T-helper 1 cell treated with Interleukin-12 subunit alpha and Interleukin-12 subunit beta and Interleukin-4 antibody, amounts not matched to agents 30 μg/mL and 1 μg/mL, for 36 hours (primary cell): ENCODE results near the gene NKX6-2.
"Not testable (repeated sequence)": the region's sequence is repeated elsewhere in the genome, so short reads cannot be mapped to it uniquely, and the experiment has no call there.

ENCODE experiments used
- H3K27ac Mint-ChIP-seq: one replicate; pipeline ENCODE4 v1.8.0; 2021; ENCODE audit warnings: mild to moderate bottlenecking, mixed read lengths
- H3K27me3 Mint-ChIP-seq: one replicate; pipeline ENCODE4 v1.8.0; 2021; ENCODE audit warnings: low read depth, mixed read lengths
- H3K36me3 Mint-ChIP-seq: one replicate; pipeline ENCODE4 v1.8.0; 2021; ENCODE audit warnings: low read depth, mixed read lengths
- H3K4me1 Mint-ChIP-seq: one replicate; pipeline ENCODE4 v1.8.0; 2021; ENCODE audit warnings: low read depth, mixed read lengths
- H3K4me3 Mint-ChIP-seq: one replicate; pipeline ENCODE4 v1.8.0; 2021; ENCODE audit warnings: mild to moderate bottlenecking, moderate library complexity, mixed read lengths
- H3K9me3 Mint-ChIP-seq: one replicate; pipeline ENCODE4 v1.8.0; 2021; ENCODE audit warnings: mixed read lengths

Gene NKX6-2

GRCh38 chr10:132807621-132808049, 21.7 kb upstream of the NKX6-2 start:
- no peak overlapping the region for H3K27ac Mint-ChIP-seq
- H3K27me3 Mint-ChIP-seq: no peaks in the 10 kb centered on the region
- no peak overlapping the region for H3K4me3 Mint-ChIP-seq
- H3K9me3 Mint-ChIP-seq: no peaks in the 10 kb centered on the region
- no peaks in the 10 kb centered on the region for H3K4me1 Mint-ChIP-seq
- H3K36me3 Mint-ChIP-seq: no peaks in the 10 kb centered on the region

- no peaks in the 10 kb centered on the region for H3K27me3 Mint-ChIP-seq
- no peaks in the 10 kb centered on the region for H3K4me1 Mint-ChIP-seq
- H3K9me3 Mint-ChIP-seq: no peaks in the 10 kb centered on the region
- H3K4me3 Mint-ChIP-seq: no peak overlapping the region
- H3K36me3 Mint-ChIP-seq: no peaks in the 10 kb centered on the region
- no peak overlapping the region for H3K27ac Mint-ChIP-seq
Measured at GRCh38 chr10:132806561-132807003, 20.6 kb upstream of the NKX6-2 start.

DNA sequence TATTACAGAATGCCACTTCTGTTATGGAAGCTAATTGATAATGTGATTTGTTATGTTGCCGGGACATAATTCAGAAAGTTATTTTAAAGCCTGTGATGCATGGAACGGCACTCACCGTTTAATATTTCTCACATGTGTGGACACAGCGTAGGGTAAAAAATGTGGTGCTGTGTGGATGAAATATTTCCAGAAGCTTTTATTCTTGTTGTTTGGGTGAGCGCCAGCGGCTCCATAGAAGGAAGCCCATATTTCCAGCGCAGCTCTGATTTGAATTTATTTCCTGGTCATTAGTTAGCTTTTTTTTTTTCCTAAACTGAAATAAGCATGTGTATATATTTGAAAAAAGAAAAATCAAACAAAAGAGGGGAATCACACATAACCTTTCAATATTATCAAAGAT, 20.2 kb upstream of the NKX6-2 start:
- no peaks in the 10 kb centered on the region for H3K27me3 Mint-ChIP-seq
- H3K9me3 Mint-ChIP-seq: no peaks in the 10 kb centered on the region
- no peak overlapping the region for H3K4me3 Mint-ChIP-seq
- H3K36me3 Mint-ChIP-seq: no peaks in the 10 kb centered on the region
- H3K27ac Mint-ChIP-seq: no peak overlapping the region
- H3K4me1 Mint-ChIP-seq: no peaks in the 10 kb centered on the region

DNA sequence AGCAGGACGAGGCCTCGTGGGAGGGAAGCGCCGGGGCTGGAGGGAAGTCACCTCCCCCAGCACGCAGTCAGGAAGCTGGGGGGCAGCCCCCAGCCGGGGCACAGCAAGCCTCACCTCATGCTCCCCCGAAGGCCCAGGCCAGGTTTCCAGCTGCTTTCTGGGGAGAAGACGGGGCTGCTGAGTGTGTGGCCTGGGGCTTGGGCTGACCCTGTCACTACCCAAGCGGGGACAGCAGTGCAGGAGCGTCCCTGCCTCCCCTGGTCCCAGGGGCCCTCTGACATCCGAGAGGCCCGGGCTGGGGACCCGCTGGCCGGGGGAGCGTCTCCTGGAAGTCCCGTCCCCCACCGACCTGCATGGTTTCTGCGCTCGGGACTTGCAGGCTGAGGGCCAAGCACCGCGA, 19.7 kb upstream of the NKX6-2 start:
- Mint-ChIP-seq H3K36me3 (no peaks in the 10 kb centered on the region), H3K4me1 (no peaks in the 10 kb centered on the region), H3K27me3 (no peaks in the 10 kb centered on the region), H3K4me3 (no peak overlapping the region), H3K27ac (no peak overlapping the region), H3K9me3 (no peaks in the 10 kb centered on the region)

GRCh38 chr10:132804785-132805426, 19.0 kb upstream of the NKX6-2 start:
- H3K27ac Mint-ChIP-seq: no peak overlapping the region
- H3K9me3 Mint-ChIP-seq: no peaks in the 10 kb centered on the region
- H3K36me3 Mint-ChIP-seq: no peaks in the 10 kb centered on the region
- H3K4me1 Mint-ChIP-seq: no peaks in the 10 kb centered on the region
- H3K27me3 Mint-ChIP-seq: no peaks in the 10 kb centered on the region
- H3K4me3 Mint-ChIP-seq: no peak overlapping the region

GRCh38 chr10:132804287-132804686, 18.3 kb upstream of the NKX6-2 start:
- no peaks in the 10 kb centered on the region for H3K36me3 Mint-ChIP-seq
- H3K9me3 Mint-ChIP-seq: no peaks in the 10 kb centered on the region
- no peaks in the 10 kb centered on the region for H3K4me1 Mint-ChIP-seq
- no peak overlapping the region for H3K27ac Mint-ChIP-seq
- no peaks in the 10 kb centered on the region for H3K27me3 Mint-ChIP-seq
- no peak overlapping the region for H3K4me3 Mint-ChIP-seq

- no peaks in the 10 kb centered on the region for H3K9me3 Mint-ChIP-seq
- no peaks in the 10 kb centered on the region for H3K36me3 Mint-ChIP-seq
- H3K27me3 Mint-ChIP-seq: no peaks in the 10 kb centered on the region
- H3K4me1 Mint-ChIP-seq: no peaks in the 10 kb centered on the region
- H3K27ac Mint-ChIP-seq: no peak overlapping the region
- H3K4me3 Mint-ChIP-seq: no peak overlapping the region
Measured at GRCh38 chr10:132803416-132804210, 17.7 kb upstream of the NKX6-2 start.

DNA sequence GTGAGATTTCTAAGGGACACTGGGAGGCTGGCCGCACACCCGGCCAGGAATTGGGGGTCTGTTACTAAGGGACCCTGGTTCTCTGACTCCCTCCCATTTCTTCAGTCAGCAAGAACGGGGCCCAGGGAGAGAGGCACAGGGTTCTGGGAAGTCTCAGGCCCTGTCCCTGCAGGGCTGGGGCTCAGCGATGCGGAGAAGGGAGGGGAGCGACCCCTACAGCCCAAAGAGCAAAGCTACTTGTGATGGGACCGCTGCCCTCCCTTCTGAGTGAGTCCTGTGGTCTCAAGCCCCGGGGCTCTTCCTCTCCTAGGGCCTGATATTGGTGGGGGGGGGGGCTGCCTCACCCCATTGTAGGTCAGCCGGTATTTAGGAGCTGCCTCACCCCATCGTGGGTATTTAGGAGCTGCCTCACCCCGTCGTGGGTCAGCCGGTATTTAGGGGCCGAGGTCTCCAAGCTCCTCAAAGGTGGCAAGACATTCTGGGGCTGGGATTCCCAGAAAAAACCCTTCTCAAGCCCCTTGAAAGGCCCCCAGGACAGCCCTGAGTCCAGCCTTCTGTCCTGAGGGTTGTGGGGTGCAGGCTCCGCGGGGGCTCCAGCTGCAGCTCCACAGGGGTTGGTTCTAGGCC, 16.9 kb upstream of the NKX6-2 start:
- H3K4me1 Mint-ChIP-seq: no peaks in the 10 kb centered on the region
- H3K4me3 Mint-ChIP-seq: no peak overlapping the region
- H3K9me3 Mint-ChIP-seq: no peaks in the 10 kb centered on the region
- H3K27ac Mint-ChIP-seq: no peak overlapping the region
- H3K36me3 Mint-ChIP-seq: no peaks in the 10 kb centered on the region
- no peaks in the 10 kb centered on the region for H3K27me3 Mint-ChIP-seq

- Mint-ChIP-seq H3K9me3 (no peaks in the 10 kb centered on the region), H3K27me3 (no peaks in the 10 kb centered on the region)
Measured at GRCh38 chr10:132802048-132802447, 16.1 kb upstream of the NKX6-2 start.

GRCh38 chr10:132799865-132800264, 13.9 kb upstream of the NKX6-2 start:
- H3K27me3 Mint-ChIP-seq: no peaks in the 10 kb centered on the region
- H3K36me3 Mint-ChIP-seq: no peaks in the 10 kb centered on the region
- H3K4me1 Mint-ChIP-seq: no peaks in the 10 kb centered on the region
- H3K27ac Mint-ChIP-seq: no peak overlapping the region
- H3K9me3 Mint-ChIP-seq: no peaks in the 10 kb centered on the region
- no peak overlapping the region for H3K4me3 Mint-ChIP-seq

More at GRCh38 chr10:132802048-132802447, 16.1 kb upstream of the NKX6-2 start:
- Mint-ChIP-seq H3K4me3 (no peak overlapping the region), H3K27ac (no peak overlapping the region), H3K4me1 (no peaks in the 10 kb centered on the region), H3K36me3 (no peaks in the 10 kb centered on the region)

GRCh38 chr10:132798876-132799275, 12.9 kb upstream of the NKX6-2 start:
- H3K36me3 Mint-ChIP-seq: no peaks in the 10 kb centered on the region
- H3K4me1 Mint-ChIP-seq: no peaks in the 10 kb centered on the region
- no peaks in the 10 kb centered on the region for H3K27me3 Mint-ChIP-seq
- H3K9me3 Mint-ChIP-seq: no peaks in the 10 kb centered on the region
- H3K27ac Mint-ChIP-seq: no peak overlapping the region
- no peak overlapping the region for H3K4me3 Mint-ChIP-seq

GRCh38 chr10:132798403-132798802, 12.5 kb upstream of the NKX6-2 start:
- Mint-ChIP-seq H3K27me3 (no peaks in the 10 kb centered on the region), H3K27ac (no peak overlapping the region), H3K9me3 (no peaks in the 10 kb centered on the region), H3K4me3 (no peak overlapping the region), H3K4me1 (no peaks in the 10 kb centered on the region), H3K36me3 (no peaks in the 10 kb centered on the region)

DNA sequence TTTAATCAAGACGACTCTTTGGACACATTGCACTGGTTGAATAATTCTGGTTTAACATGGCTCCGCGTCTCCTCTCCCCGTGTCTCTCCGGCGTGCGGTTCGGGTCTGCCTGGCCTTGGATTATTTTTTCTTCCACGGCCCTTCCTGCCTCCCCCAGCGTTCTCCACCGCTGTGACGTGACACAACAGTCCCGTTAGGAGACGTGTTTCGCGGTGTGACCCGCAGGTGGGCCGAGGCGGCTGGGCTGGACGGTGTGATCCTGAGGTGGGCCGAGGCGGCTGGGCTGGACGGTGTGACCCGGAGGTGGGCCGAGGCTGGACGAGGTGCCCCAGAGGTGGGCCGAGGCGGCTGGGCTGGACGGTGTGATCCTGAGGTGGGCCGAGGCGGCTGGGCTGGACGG, 12.0 kb upstream of the NKX6-2 start:
- H3K27me3 Mint-ChIP-seq, H3K9me3 Mint-ChIP-seq, H3K4me1 Mint-ChIP-seq, H3K4me3 Mint-ChIP-seq, H3K36me3 Mint-ChIP-seq, H3K27ac Mint-ChIP-seq: not testable (repeated sequence)

GRCh38 chr10:132796846-132797245, 10.9 kb upstream of the NKX6-2 start:
- Mint-ChIP-seq H3K4me3 (no peak overlapping the region), H3K36me3 (no peaks in the 10 kb centered on the region), H3K9me3 (no peaks in the 10 kb centered on the region), H3K27me3 (no peaks in the 10 kb centered on the region), H3K27ac (no peak overlapping the region), H3K4me1 (no peaks in the 10 kb centered on the region)
